GM10248 (cell line): Measurements from ENCODE around the gene ABHD12.

Source experiments
- CTCF ChIA-PET: fragments of 300-600 bp; sonication (Branson Sonifier 250); formaldehyde crosslinking; extraction: SDS; loops from one replicate; lab custom pipeline; 2021; ENCODE audit warnings: antibody characterized with exemption; lab: Yijun Ruan, JAX
- POLR2A ChIA-PET: fragments of 350-650 bp; sonication (Branson Sonifier 250); formaldehyde crosslinking; extraction: SDS; loops from one replicate; lab custom pipeline; 2020; ENCODE audit warnings: antibody characterized with exemption; lab: Yijun Ruan, JAX
- DNase-seq: peaks from one replicate; pipeline ENCODE4 v3.0.0; 2012; ENCODE audit errors: extremely low spot score
- TF ChIP-seq, protein P1 (sequence below): IDR thresholded peaks from 2 replicates; pipeline ENCODE4 v1.5.1; 2012; ENCODE audit warnings: mild to moderate bottlenecking, low read depth; ENCODE audit errors: extremely low read depth, missing control alignments, control extremely low read depth

The ABHD12 gene

DNA sequence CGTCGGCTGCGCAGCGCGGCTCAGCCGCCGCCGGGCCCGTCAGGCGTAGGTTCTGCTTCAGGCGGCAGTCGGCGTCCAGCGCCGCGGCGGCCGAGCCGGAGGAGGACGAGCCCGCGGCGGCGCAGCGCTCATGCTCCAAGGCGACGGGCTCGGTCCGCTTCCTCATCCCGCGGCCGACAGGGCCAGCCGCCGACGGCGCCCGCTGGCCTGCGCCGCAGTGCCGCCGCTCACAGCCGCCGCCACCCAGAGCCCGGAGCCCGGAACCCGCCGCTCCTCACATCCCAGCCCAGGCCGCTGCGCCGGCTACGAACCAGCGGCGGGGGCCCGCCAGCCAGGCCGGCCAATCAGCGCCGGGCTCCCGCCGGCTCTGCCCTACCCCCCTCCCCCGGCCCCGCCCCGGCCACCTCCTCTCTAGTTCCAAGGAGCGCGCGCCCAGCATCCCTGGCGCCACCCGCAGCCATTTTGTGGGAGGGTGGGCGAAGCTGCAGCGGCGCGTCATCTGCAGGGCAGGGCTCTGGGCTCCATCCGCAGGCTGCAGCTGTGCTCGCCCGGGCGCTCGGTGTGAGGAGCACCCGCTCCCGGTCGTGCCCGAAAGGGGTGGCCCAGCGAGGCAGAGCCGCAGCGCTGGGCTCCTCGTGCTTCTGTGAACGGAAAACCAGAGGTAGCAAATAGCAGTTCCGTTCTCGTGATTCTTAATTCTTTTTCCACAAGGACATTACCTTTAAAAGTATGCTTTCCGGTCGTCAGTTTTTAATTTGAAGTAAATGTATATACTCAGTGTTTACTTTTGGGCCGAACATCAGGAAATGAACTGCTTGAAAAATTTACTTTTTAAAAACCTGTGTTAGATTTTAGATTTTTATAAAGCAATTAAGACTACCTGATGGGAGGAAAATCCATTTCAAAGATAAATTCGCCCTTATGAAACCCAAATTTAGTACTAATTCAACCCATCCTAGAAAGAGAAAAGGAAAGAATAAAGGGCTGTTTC is at the start of gene ABHD12:
TSS of gene ABHD12 (minus strand) at position 298 of the 991 bp plus-strand sequence. CDS start at position 166, 132 bp downstream.
- POLR2A ChIA-PET = interaction anchor here (0.6 to 0.7 kb wide), 5 partner anchors 72 to 320 kb away, joined by 3 to 6 read pairs (median 4); partner anchors contain the start of gene PYGB
- CTCF ChIA-PET = interaction anchor here (0.9 kb wide), 1 partner anchor 8 kb away, joined by 4 read pairs; no protein-coding TSS in a partner anchor
- TF ChIP-seq, protein P1, sequence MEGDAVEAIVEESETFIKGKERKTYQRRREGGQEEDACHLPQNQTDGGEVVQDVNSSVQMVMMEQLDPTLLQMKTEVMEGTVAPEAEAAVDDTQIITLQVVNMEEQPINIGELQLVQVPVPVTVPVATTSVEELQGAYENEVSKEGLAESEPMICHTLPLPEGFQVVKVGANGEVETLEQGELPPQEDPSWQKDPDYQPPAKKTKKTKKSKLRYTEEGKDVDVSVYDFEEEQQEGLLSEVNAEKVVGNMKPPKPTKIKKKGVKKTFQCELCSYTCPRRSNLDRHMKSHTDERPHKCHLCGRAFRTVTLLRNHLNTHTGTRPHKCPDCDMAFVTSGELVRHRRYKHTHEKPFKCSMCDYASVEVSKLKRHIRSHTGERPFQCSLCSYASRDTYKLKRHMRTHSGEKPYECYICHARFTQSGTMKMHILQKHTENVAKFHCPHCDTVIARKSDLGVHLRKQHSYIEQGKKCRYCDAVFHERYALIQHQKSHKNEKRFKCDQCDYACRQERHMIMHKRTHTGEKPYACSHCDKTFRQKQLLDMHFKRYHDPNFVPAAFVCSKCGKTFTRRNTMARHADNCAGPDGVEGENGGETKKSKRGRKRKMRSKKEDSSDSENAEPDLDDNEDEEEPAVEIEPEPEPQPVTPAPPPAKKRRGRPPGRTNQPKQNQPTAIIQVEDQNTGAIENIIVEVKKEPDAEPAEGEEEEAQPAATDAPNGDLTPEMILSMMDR = no peak
- DNase-seq = peak; percentile 96

DNA sequence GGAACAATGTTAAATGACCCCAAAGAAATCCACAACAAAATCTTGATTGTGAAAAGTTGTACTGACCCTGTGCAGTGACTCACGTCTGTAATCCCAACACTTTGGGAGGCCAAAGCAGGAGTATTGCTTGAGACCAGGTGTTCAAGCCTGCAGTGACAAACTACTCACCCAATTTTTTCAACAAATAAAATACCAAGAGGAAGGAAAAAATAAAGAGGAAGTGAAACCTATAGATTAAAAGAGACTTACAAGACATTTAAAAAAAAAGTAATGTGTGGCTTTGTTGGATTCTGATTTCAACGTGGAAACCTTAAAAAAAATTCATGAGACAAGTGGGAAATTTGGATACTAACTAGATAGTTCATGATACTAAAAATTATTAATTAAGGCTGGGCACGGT is 48.7 kb upstream of the ABHD12 start:
- ChIA-PET CTCF (no interaction called here), POLR2A (no interaction called here)
- no peak for DNase-seq
- TF ChIP-seq, protein P1 = no peak

DNA sequence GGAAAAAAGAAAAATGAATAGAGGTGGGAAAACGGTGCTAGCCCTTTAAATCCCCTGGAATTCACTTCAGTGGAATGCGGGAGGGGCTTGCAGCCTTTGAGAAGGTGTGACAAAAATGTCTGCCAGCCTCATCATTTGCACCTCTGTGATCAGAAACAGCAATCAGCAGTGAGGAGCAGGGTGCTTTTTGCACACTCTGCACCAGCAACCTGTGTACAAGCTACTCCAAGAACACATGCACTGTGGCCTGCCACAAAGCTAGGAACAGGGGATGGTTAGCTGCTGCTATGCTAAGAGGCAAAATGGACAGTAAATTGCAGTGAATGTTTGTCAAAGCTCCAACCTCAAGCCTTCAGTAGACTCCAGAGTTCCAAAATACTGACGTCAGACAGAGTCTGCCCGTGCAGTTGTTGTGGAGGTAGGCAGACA is 46.5 kb upstream of the ABHD12 start:
- ChIA-PET POLR2A (no interaction called here), CTCF (interaction anchor here (1.9 kb wide), 1 partner anchor 10 kb away, joined by 6 read pairs; no protein-coding TSS in a partner anchor)
- TF ChIP-seq, protein P1 = no peak
- DNase-seq = no peak

DNA sequence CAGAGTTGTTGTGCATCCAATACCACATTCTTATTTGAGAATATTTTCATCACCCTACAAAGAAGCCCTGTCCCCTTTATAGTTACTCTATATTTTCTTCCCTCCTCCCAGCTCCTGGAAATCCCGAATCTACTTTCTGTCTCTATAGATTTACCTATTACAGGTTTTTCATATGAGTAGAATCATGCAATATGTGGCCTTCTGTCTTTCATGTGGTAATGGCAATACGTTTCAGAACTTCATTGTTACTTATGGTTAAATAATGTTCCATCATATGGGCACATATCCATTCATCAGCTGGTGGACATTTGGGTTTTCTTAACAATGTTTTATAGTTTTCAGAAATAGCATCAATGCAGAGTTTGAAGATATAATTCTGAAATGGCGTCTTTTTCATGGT is 33.9 kb upstream of the ABHD12 start:
- no peak for DNase-seq
- ChIA-PET POLR2A (no interaction called here), CTCF (interaction anchor here (1.4 kb wide), 1 partner anchor 25 kb away, joined by 4 read pairs; no protein-coding TSS in a partner anchor)
- TF ChIP-seq, protein P1 = no peak

DNA sequence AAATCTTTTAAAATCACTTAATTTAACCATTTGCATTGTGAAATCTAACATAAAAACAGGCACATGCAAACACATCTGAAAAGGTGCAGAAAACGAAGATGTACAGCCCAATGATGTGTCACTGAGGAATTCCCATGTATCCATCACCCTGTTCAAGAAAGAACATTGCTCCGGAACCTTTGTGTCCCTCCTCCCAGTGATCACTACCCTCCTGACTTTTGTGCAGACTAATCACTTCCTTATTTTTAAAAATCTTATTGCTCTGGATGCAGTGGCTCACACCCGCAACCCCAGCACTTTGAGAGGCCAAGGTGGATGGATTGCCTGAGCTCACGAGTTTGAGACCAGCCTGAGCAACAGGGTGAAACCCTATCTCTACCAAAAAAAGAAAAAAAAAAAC is 31.4 kb upstream of the ABHD12 start:
- ChIA-PET POLR2A (no interaction called here), CTCF (interaction anchor here (0.7 to 2.2 kb wide), 3 partner anchors 12 to 23 kb away, joined by 3 to 9 read pairs (median 4); partner anchors contain the start of gene GINS1)
- DNase-seq = no peak
- TF ChIP-seq, protein P1 = no peak

DNA sequence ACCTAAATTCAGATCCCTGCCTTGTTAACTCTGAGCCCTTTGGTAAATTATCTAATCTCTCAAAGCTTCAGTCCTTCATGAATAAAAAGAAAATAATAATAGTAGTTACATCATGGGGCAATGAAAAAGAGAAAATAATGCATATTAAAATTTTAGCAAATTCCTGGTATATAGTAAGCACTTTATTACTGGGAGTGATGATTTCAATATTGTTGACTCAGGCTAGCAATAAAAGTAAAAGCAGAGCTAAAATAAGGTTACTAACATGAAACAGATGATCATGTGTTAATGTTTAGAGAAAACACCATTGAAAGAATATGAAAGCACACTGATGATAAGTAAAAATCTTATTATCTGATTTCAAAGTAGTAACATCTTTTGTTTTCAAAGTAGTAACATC is 30.5 kb upstream of the ABHD12 start:
- no peak for DNase-seq
- TF ChIP-seq, protein P1 = no peak
- POLR2A ChIA-PET = no interaction called here
- CTCF ChIA-PET = interaction anchor here (0.7 to 2.6 kb wide), 2 partner anchors 13 to 22 kb away, joined by 3 to 7 read pairs; partner anchors contain the start of gene GINS1
